ENCODE data around the gene EPB42.

EPB42 gene

GRCh38 chr15:43238671-43239131 is 17.9 kb upstream of the EPB42 start:
- CTCF ChIA-PET: interaction anchor here (1.6 to 2.4 kb wide), 2 partner anchors 10 to 12 kb away, joined by 4 to 6 read pairs; no protein-coding TSS in a partner anchor
- no peak for DNase-seq (ENCODE audit: low read depth, low spot score)
- no peak overlapping the region for H3K4me3 ChIP-seq (ENCODE audit: low read depth, low read length)
- POLR2A ChIA-PET: no interaction called here
- TF ChIP-seq CTCF (IDR thresholded peaks at IDR 0.05; ENCODE audit: insufficient read depth, low read length, missing control alignments): no peak

- TF ChIP-seq CTCF (IDR thresholded peaks at IDR 0.05; ENCODE audit: insufficient read depth, low read length, missing control alignments): no peak
- H3K4me3 ChIP-seq (ENCODE audit: low read depth, low read length): no peak overlapping the region
- CTCF ChIA-PET: interaction anchor here (1.6 to 2.4 kb wide), 2 partner anchors 9 to 11 kb away, joined by 4 to 6 read pairs; no protein-coding TSS in a partner anchor
- DNase-seq (ENCODE audit: low read depth, low spot score): no peak
- POLR2A ChIA-PET: no interaction called here
Measured at GRCh38 chr15:43237842-43238470, 17.1 kb upstream of the EPB42 start.

- ChIA-PET POLR2A (no interaction called here), CTCF (interaction anchor here (1.3 kb wide), 2 partner anchors 10 to 50 kb away, joined by 6 to 7 read pairs; no protein-coding TSS in a partner anchor)
- TF ChIP-seq CTCF (IDR thresholded peaks at IDR 0.05; ENCODE audit: insufficient read depth, low read length, missing control alignments): no peak
- no peak overlapping the region for H3K4me3 ChIP-seq (ENCODE audit: low read depth, low read length)
- no peak for DNase-seq (ENCODE audit: low read depth, low spot score)
Measured at GRCh38 chr15:43235536-43235935, 14.7 kb upstream of the EPB42 start.

GRCh38 chr15:43232289-43232874 is 11.6 kb upstream of the EPB42 start:
- no peak for DNase-seq (ENCODE audit: low read depth, low spot score)
- ChIA-PET POLR2A (no interaction called here), CTCF (interaction anchor here (0.6 to 13.2 kb wide), 6 partner anchors 9 to 52 kb away, joined by 3 to 434 read pairs (median 4); no protein-coding TSS in a partner anchor)
- no peak overlapping the region for H3K4me3 ChIP-seq (ENCODE audit: low read depth, low read length)
- TF ChIP-seq CTCF (IDR thresholded peaks at IDR 0.05; ENCODE audit: insufficient read depth, low read length, missing control alignments): no peak

GRCh38 chr15:43230640-43231115 is 9.9 kb upstream of the EPB42 start:
- ChIA-PET CTCF (interaction anchor here (1.1 to 13.2 kb wide), 7 partner anchors 12 to 53 kb away, joined by 3 to 434 read pairs (median 5); partner anchors contain the start of gene TGM5), POLR2A (interaction anchor here (0.6 kb wide), 1 partner anchor 36 kb away, joined by 3 read pairs; the partner anchor contains the start of gene TGM5)
- H3K4me3 ChIP-seq (ENCODE audit: low read depth, low read length): no peak overlapping the region
- TF ChIP-seq CTCF (IDR thresholded peaks at IDR 0.05; ENCODE audit: insufficient read depth, low read length, missing control alignments): no peak
- DNase-seq (ENCODE audit: low read depth, low spot score): no peak

GRCh38 chr15:43229977-43230376 is 9.2 kb upstream of the EPB42 start:
- no peak overlapping the region for H3K4me3 ChIP-seq (ENCODE audit: low read depth, low read length)
- no peak for TF ChIP-seq CTCF (IDR thresholded peaks at IDR 0.05; ENCODE audit: insufficient read depth, low read length, missing control alignments)
- DNase-seq (ENCODE audit: low read depth, low spot score): no peak
- CTCF ChIA-PET: interaction anchor here (1.1 to 13.2 kb wide), 5 partner anchors 11 to 54 kb away, joined by 3 to 434 read pairs (median 5); partner anchors contain the start of gene TGM5
- POLR2A ChIA-PET: no interaction called here

Measured in AG04449 (cell line).